Smooth muscle cell (in vitro differentiated cells): Measurements from ENCODE around the gene CTTNBP2. TPM values are rescaled to one million over a fixed set of nuclear protein-coding genes. Genes with fewer than 3 reads are reported as not detected.

ENCODE experiments used
- DNase-seq: peaks from one replicate; lab custom pipeline; 2025; ENCODE audit not compliant: unreplicated experiment; lab: John Stamatoyannopoulos, UW
- H2AFZ ChIP-seq: fragments of 200-600 bp; sonication (generic); 2 replicates; pipeline ENCODE4 v1.6.0; 2016; ENCODE audit warnings: antibody characterized with exemption, low read depth, mild to moderate bottlenecking
- H3F3A ChIP-seq: fragments of 200-600 bp; sonication (generic); 2 replicates; pipeline ENCODE4 v1.6.0; 2017; ENCODE audit warnings: antibody characterized with exemption, low read depth
- H3K27ac ChIP-seq: fragments of 200-600 bp; sonication (generic); 2 replicates; pipeline ENCODE4 v1.5.1; 2016; ENCODE audit warnings: low read depth, mild to moderate bottlenecking
- H3K27me3 ChIP-seq: fragments of 200-600 bp; sonication (generic); 2 replicates; pipeline ENCODE4 v1.6.1; 2016; ENCODE audit warnings: low read depth, mild to moderate bottlenecking
- H3K36me3 ChIP-seq: fragments of 200-600 bp; sonication (generic); 2 replicates; pipeline ENCODE4 v1.5.1; 2016; ENCODE audit warnings: low read depth
- H3K4me1 ChIP-seq: fragments of 200-600 bp; sonication (generic); 2 replicates; pipeline ENCODE4 v1.5.1; 2016; ENCODE audit warnings: low read depth
- H3K4me2 ChIP-seq: fragments of 200-600 bp; sonication (generic); 2 replicates; pipeline ENCODE4 v1.6.0; 2016; ENCODE audit warnings: mild to moderate bottlenecking
- H3K4me3 ChIP-seq: fragments of 200-600 bp; sonication (generic); 2 replicates; pipeline ENCODE4 v1.5.1; 2016; ENCODE audit warnings: mild to moderate bottlenecking
- H3K79me2 ChIP-seq: fragments of 200-600 bp; sonication (generic); 2 replicates; pipeline ENCODE4 v1.6.0; 2016; ENCODE audit warnings: low read depth, mild to moderate bottlenecking
- H3K9ac ChIP-seq: fragments of 200-600 bp; sonication (generic); 2 replicates; pipeline ENCODE4 v1.6.0; 2016; ENCODE audit warnings: low read depth
- H3K9me3 ChIP-seq: fragments of 200-600 bp; sonication (generic); replicated peaks from 2 replicates; pipeline ENCODE4 v1.5.1; 2016; ENCODE audit warnings: low read depth
- H4K20me1 ChIP-seq: fragments of 200-600 bp; sonication (generic); 2 replicates; pipeline ENCODE4 v1.6.0; 2016; ENCODE audit warnings: low read depth
- WGBS: methylation state at CpG from one replicate; pipeline ENCODE4 v1.1.7; 2016; ENCODE audit warnings: low lambda C conversion rate; 5-methylcytosine and 5-hydroxymethylcytosine counted together
- polyA plus RNA-seq: library from polyadenylated mRNA; unstranded; fragments of >200 nt; fragmentation: Nextera tagmentation; extraction: Ambion mirVana; gene quantifications from 2 replicates; pipeline ENCODE4 v1.2.1, GENCODE V29; 2016
- total RNA-seq: library from RNA; depleted of rRNA; stranded (reverse); fragments of >200 nt; gene quantifications from 2 replicates; pipeline ENCODE4 v1.2.3, GENCODE V29; 2014
- TF ChIP-seq, protein P1 (sequence below): fragments of 200-600 bp; sonication (generic); IDR thresholded peaks from 2 replicates; pipeline ENCODE4 v1.5.1; 2017; ENCODE audit warnings: borderline replicate concordance, mild to moderate bottlenecking, antibody characterized with exemption; ENCODE audit not compliant: insufficient read depth, poor library complexity, severe bottlenecking

Gene CTTNBP2
- total and polyA plus RNA-seq, 2 experiments from 2014 or later: 4.8 to 42.3 TPM

DNA sequence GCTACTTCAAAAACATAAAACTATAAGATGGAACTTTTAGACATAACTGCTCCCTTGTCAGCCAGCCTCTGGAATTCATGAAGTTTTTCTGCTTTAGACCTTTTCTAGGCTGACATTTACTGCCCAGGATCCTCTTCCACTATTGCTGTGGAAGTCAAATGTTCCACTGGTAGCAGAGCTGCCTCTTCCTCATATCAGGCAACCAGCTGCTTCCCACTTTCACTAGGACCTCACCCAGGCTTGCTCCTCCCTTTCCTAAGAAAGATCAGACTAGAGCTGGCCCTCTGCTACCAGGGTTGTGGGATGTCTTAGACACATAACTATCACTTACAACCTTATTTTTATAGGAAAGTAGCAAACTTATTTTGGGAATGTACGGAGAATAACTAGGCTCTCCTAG, 121.5 kb downstream of the CTTNBP2 start:
- TF ChIP-seq, protein P1, sequence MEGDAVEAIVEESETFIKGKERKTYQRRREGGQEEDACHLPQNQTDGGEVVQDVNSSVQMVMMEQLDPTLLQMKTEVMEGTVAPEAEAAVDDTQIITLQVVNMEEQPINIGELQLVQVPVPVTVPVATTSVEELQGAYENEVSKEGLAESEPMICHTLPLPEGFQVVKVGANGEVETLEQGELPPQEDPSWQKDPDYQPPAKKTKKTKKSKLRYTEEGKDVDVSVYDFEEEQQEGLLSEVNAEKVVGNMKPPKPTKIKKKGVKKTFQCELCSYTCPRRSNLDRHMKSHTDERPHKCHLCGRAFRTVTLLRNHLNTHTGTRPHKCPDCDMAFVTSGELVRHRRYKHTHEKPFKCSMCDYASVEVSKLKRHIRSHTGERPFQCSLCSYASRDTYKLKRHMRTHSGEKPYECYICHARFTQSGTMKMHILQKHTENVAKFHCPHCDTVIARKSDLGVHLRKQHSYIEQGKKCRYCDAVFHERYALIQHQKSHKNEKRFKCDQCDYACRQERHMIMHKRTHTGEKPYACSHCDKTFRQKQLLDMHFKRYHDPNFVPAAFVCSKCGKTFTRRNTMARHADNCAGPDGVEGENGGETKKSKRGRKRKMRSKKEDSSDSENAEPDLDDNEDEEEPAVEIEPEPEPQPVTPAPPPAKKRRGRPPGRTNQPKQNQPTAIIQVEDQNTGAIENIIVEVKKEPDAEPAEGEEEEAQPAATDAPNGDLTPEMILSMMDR: no peak
- Histone ChIP-seq H3F3A (no peaks in the 10 kb centered on the region), H4K20me1 (no peaks in the 10 kb centered on the region), H3K9ac (no peak overlapping the region), H3K4me1 (peaks cover 15% of the 10 kb centered on the region), H3K4me2 (no peak overlapping the region), H3K79me2 (no peaks in the 10 kb centered on the region), H2AFZ (no peak overlapping the region), H3K36me3 (no peaks in the 10 kb centered on the region), H3K4me3 (no peak overlapping the region), H3K9me3 (no peaks in the 10 kb centered on the region), H3K27me3 (no peaks in the 10 kb centered on the region), H3K27ac (no peak overlapping the region)
- DNase-seq: no peak
- WGBS: 100% methylated on average over 1 of the region's 1 CpG

DNA sequence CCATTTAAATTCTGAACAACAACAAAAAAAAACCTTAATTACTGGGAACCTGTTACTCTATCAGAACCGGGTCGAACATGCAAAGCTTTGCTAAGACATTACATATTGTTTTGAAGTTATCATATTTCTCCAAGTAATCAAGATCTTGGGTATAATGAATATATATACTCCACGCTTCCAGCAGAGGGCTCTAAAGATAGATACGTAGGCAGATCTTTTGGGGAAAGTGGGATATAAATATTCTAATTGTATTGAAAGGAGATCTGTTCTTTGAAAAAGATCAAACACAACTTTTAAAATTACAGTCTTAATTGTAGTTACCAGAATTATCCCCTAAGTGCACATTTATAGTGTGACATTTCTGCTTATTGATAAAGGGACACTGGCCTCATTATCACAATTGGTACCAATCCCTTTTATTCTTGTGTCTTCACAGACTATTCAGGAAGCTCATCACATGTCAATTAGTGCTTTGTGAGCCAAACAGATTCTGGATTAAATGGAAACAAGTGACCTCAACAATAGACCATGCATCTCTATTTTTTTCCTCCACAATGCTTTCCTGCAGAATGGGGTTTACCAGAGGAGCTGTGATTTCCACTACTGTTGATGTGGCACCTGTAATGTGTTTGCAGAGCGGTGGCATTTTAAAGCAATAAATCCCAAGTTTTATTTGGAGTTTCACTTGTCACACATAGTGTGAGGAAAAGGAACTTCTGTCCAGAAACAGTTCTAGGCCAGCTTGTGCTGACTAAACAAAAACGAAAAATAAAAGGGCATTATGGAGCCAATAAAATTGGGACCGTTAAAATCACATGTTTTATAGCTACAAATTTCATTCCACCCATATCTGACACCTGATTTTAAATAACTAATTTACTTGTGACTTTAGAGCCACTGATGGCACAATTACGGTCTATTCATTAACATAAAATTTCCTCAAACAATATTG, 122.4 kb downstream of the CTTNBP2 start:
- no peaks in the 10 kb centered on the region for H3K79me2 ChIP-seq
- no peak overlapping the region for H2AFZ ChIP-seq
- no peak overlapping the region for H3K9ac ChIP-seq
- H3K27ac ChIP-seq: no peak overlapping the region
- 74% methylated on average over 8 of the region's 8 CpGs for WGBS
- H3K4me1 ChIP-seq: peaks cover 15% of the 10 kb centered on the region
- no peak overlapping the region for H3K4me2 ChIP-seq
- H4K20me1 ChIP-seq: no peaks in the 10 kb centered on the region
- TF ChIP-seq, protein P1: peak; percentile 66
- H3K9me3 ChIP-seq: no peaks in the 10 kb centered on the region
- DNase-seq: no peak
- H3K36me3 ChIP-seq: no peaks in the 10 kb centered on the region
- H3K27me3 ChIP-seq: no peaks in the 10 kb centered on the region
- H3K4me3 ChIP-seq: no peak overlapping the region
- H3F3A ChIP-seq: no peaks in the 10 kb centered on the region

DNA sequence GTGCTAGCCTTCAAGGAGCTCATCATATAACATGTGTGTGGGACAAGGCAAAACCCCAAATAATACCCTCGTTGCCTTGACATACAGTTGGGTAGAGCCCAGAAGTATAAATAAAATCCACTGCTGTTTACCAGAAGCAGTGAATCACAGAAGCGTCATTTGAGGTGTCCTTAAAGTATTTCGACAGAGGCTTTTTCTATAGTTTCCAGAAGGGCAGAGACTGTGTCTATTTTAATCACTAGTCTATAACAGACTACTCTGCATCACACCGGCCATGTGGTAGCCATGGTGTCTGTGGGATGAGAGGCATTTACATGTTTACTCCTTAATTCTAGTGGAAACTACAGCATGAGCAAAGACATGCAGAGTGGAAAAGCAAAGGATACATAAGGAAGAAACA, 131.3 kb downstream of the CTTNBP2 start:
- H3K79me2 ChIP-seq: no peaks in the 10 kb centered on the region
- peak overlapping the region; percentile 41 for H3K27ac ChIP-seq
- TF ChIP-seq, protein P1: no peak
- H3K36me3 ChIP-seq: no peaks in the 10 kb centered on the region
- no peaks in the 10 kb centered on the region for H3K4me1 ChIP-seq
- no peak for DNase-seq
- H4K20me1 ChIP-seq: no peaks in the 10 kb centered on the region
- no peaks in the 10 kb centered on the region for H3K27me3 ChIP-seq
- H2AFZ ChIP-seq: no peak overlapping the region
- no peaks in the 10 kb centered on the region for H3K9me3 ChIP-seq
- no peak overlapping the region for H3K4me2 ChIP-seq
- no peak overlapping the region for H3K9ac ChIP-seq
- 35% methylated on average over 4 of the region's 4 CpGs for WGBS
- no peaks in the 10 kb centered on the region for H3F3A ChIP-seq
- no peak overlapping the region for H3K4me3 ChIP-seq
